OCI-LY7 (cell line): ENCODE data around the gene SH2D6. TPM values are rescaled to one million over a fixed set of nuclear protein-coding genes. Genes with fewer than 3 reads are reported as not detected.

Source experiments
- BruUV-seq: library from RNA; stranded (reverse); fragments of 400-500 nt; replicated peaks from 2 replicates; lab custom pipeline; 2021; lab: Mats Ljungman, UMichigan
- CTCF ChIA-PET: fragments of 300-600 bp; sonication (Branson Sonifier 250); formaldehyde crosslinking; loops from one replicate; lab custom pipeline; 2022; ENCODE audit warnings: antibody characterized with exemption; ENCODE audit not compliant: unreplicated experiment; lab: Charles Lee
- POLR2A ChIA-PET: fragments of 300-600 bp; sonication (Branson Sonifier 250); formaldehyde crosslinking; loops from one replicate; lab custom pipeline; 2022; ENCODE audit warnings: antibody characterized with exemption; lab: Charles Lee
- DNase-seq: peaks from one replicate; pipeline ENCODE4 v3.0.0-alpha.2; 2015; ENCODE audit warnings: low spot score
- H2AFZ ChIP-seq: fragments of 200-600 bp; sonication (generic), shearing (Covaris generic); 2 replicates; pipeline ENCODE4 v1.6.1; 2014; ENCODE audit warnings: mild to moderate bottlenecking, antibody characterized with exemption, low read length, moderate library complexity
- H3K27ac ChIP-seq: fragments of 200-600 bp; sonication (generic); 2 replicates; pipeline ENCODE4 v1.5.1; 2014; ENCODE audit warnings: mixed run types, low read depth, mild to moderate bottlenecking, moderate library complexity, low read length, inconsistent platforms; ENCODE audit not compliant: poor library complexity, severe bottlenecking
- H3K36me3 ChIP-seq: fragments of 200-600 bp; sonication (generic); 2 replicates; pipeline ENCODE4 v1.6.1; 2014; ENCODE audit warnings: mild to moderate bottlenecking, antibody characterized with exemption, low read length, moderate library complexity, mixed read lengths; ENCODE audit not compliant: insufficient read depth
- H3K4me1 ChIP-seq: fragments of 200-600 bp; sonication (generic); 2 replicates; pipeline ENCODE4 v1.5.1; 2014; ENCODE audit warnings: mild to moderate bottlenecking, low read length; ENCODE audit not compliant: insufficient read depth, poor library complexity, severe bottlenecking
- H3K4me2 ChIP-seq: fragments of 200-600 bp; sonication (generic); 2 replicates; pipeline ENCODE4 v1.6.1; 2014; ENCODE audit warnings: mild to moderate bottlenecking, low read length
- H3K4me3 ChIP-seq: fragments of 200-600 bp; sonication (generic); 2 replicates; pipeline ENCODE4 v1.5.1; 2014; ENCODE audit warnings: mild to moderate bottlenecking, low read depth, low read length; ENCODE audit not compliant: poor library complexity, severe bottlenecking
- H3K79me2 ChIP-seq: fragments of 200-600 bp; sonication (generic); 2 replicates; pipeline ENCODE4 v1.6.1; 2016; ENCODE audit warnings: low read depth, mild to moderate bottlenecking, low read length, moderate library complexity, mixed read lengths; ENCODE audit not compliant: insufficient read depth
- H3K9me2 ChIP-seq: fragments of 200-600 bp; sonication (generic); 2 replicates; pipeline ENCODE4 v1.6.1; 2016; ENCODE audit warnings: mild to moderate bottlenecking, low read length, mixed read lengths; ENCODE audit not compliant: insufficient read depth
- H3K9me3 ChIP-seq: fragments of 200-600 bp; sonication (generic); 2 replicates; pipeline ENCODE4 v1.6.1; 2014; ENCODE audit warnings: mild to moderate bottlenecking, mixed run types, low read length, mixed read lengths
- H4K20me1 ChIP-seq: fragments of 200-600 bp; sonication (generic); 2 replicates; pipeline ENCODE4 v1.6.1; 2014; ENCODE audit warnings: mild to moderate bottlenecking, antibody characterized with exemption, low read length, moderate library complexity, mixed read lengths; ENCODE audit not compliant: insufficient read depth
- CTCF ChIP-seq: fragments of 200-600 bp; sonication (generic); conservative IDR thresholded peaks from 2 replicates; pipeline ENCODE4 v1.5.1; 2014; ENCODE audit warnings: mild to moderate bottlenecking, antibody characterized with exemption, low read length, moderate library complexity, mixed read lengths
- EZH2phosphoT487 ChIP-seq: fragments of 200-600 bp; sonication (generic); IDR thresholded peaks from 2 replicates; pipeline ENCODE4 v1.6.1; 2018; ENCODE audit warnings: low read depth, borderline replicate concordance, mild to moderate bottlenecking, mixed run types, antibody characterized with exemption, low read length, moderate library complexity, mixed read lengths
- intact Hi-C: fragments of 100-400 bp; cut with micrococcal nuclease; formaldehyde crosslinking; loops from one replicate; pipeline ENCODE4 v1.10.0; 2022; ENCODE audit not compliant: unreplicated experiment
- total RNA-seq, 2 experiments: library from RNA; depleted of rRNA in 1 of 2; stranded (reverse); fragments of >200 nt in 1 of 2; shearing (Covaris generic) in 1 of 2; gene quantifications; 2 replicates each; pipeline ENCODE4 v1.2.3, GENCODE V29; 2014 to 2022

SH2D6 gene
- total RNA-seq, 2 experiments from 2014 or later: 0.35 to 2.6 TPM

DNA sequence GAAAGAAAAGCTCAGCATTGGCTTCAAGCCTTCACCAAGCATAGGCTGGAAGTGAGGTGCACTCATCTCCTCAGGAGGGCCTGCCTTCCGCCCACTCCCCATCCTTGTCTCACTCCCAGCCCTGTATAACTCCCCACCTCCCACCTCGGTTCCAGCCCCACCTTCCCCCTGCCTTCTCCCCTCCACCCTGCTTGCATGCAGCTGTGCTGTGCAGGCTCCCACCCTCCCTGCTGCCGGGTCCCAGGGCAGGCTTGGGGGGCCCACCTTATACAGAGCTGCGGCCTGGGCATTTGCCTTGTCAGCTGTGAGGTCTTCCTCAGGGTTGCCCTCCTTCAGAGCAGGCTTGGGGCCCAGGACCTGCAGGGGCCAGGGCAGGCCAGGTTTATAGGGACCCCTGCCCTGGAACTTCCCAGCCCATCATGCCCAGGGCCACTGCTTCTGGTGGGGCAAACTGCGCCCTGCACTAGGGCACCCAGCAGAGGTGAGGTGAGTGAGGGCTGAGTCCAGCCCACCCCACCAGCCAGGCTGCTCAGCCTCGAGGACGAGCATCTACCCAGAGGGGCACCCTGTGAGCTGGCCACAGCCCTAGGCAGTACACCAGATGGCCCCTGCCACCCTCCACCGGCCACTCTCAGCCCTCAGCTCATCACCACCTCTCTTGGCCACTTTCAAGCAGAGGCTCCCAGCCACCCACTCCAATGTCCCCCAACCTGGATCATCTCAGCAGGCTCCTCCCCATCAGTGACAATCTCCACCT lies 19.9 kb upstream of the SH2D6 start:
- Histone ChIP-seq H3K36me3 (no peaks in the 10 kb centered on the region), H3K27ac (no peak overlapping the region), H3K79me2 (no peaks in the 10 kb centered on the region), H3K4me2 (no peak overlapping the region), H2AFZ (no peak overlapping the region), H3K9me2 (no peaks in the 10 kb centered on the region), H4K20me1 (no peaks in the 10 kb centered on the region), H3K4me3 (no peak overlapping the region), H3K4me1 (no peaks in the 10 kb centered on the region), H3K9me3 (peaks cover 7% of the 10 kb centered on the region; the same call in 1 of the 2 replicates)
- DNase-seq: no peak
- no peak for TF ChIP-seq EZH2phosphoT487
- TF ChIP-seq CTCF: no peak
- ChIA-PET POLR2A (interaction anchor here (0.6 kb wide), 1 partner anchor 33 kb away, joined by 5 read pairs; no protein-coding TSS in a partner anchor), CTCF (no interaction called here)
- no TSS peak for BruUV-seq
- intact Hi-C loops: no loop called here

- ChIA-PET POLR2A (no interaction called here), CTCF (no interaction called here)
- no peaks in the 10 kb centered on the region for H3K79me2 ChIP-seq
- no peak overlapping the region for H3K27ac ChIP-seq
- no peaks in the 10 kb centered on the region for H4K20me1 ChIP-seq
- H3K4me3 ChIP-seq: no peak overlapping the region
- no peaks in the 10 kb centered on the region for H3K36me3 ChIP-seq
- H2AFZ ChIP-seq: no peak overlapping the region
- intact Hi-C loops: no loop called here
- BruUV-seq: no TSS peak
- no peaks in the 10 kb centered on the region for H3K4me1 ChIP-seq
- no peaks in the 10 kb centered on the region for H3K9me2 ChIP-seq
- TF ChIP-seq CTCF (no peak), EZH2phosphoT487 (no peak)
- DNase-seq: no peak
- peaks cover 11% of the 10 kb centered on the region; the same call in 1 of the 2 replicates for H3K9me3 ChIP-seq
- H3K4me2 ChIP-seq: no peak overlapping the region
These were observed 19.4 kb upstream of the SH2D6 start for GRCh38 chr2:85399183-85399455.

DNA sequence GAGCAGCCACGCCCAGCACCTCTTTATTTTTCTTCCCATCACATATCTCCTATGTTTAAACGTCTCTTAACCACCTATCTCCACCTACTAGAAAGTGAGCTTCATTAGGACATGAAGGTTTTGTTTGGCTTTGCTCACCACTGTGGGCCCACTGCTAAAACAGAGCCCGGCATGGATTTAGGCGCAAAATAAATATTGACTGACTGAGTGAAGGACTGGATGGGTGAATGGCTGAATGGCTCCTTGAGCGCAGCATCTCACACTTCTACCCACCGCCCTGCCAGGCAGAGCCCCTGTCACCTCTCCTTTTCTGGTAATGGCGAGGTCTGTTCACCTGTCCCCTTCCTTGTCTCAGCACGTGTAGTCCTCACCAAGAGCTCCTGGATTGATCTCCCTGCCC lies 18.5 kb upstream of the SH2D6 start:
- no peak for DNase-seq
- no peak overlapping the region for H3K4me3 ChIP-seq
- TF ChIP-seq EZH2phosphoT487 (no peak), CTCF (no peak)
- no peak overlapping the region for H2AFZ ChIP-seq
- H3K9me2 ChIP-seq: no peaks in the 10 kb centered on the region
- no peak overlapping the region for H3K4me2 ChIP-seq
- peaks cover 12% of the 10 kb centered on the region; the same call in 1 of the 2 replicates for H3K9me3 ChIP-seq
- no peaks in the 10 kb centered on the region for H4K20me1 ChIP-seq
- no peak overlapping the region for H3K27ac ChIP-seq
- H3K36me3 ChIP-seq: no peaks in the 10 kb centered on the region
- intact Hi-C loops: no loop called here
- ChIA-PET CTCF (no interaction called here), POLR2A (interaction anchor here (0.6 kb wide), 1 partner anchor 294 kb away, joined by 6 read pairs; the partner anchor contains the start of gene GNLY)
- H3K79me2 ChIP-seq: no peaks in the 10 kb centered on the region
- no peaks in the 10 kb centered on the region for H3K4me1 ChIP-seq
- BruUV-seq: no TSS peak
